Measurements from ENCODE around the gene GPANK1.

Gene GPANK1

DNA sequence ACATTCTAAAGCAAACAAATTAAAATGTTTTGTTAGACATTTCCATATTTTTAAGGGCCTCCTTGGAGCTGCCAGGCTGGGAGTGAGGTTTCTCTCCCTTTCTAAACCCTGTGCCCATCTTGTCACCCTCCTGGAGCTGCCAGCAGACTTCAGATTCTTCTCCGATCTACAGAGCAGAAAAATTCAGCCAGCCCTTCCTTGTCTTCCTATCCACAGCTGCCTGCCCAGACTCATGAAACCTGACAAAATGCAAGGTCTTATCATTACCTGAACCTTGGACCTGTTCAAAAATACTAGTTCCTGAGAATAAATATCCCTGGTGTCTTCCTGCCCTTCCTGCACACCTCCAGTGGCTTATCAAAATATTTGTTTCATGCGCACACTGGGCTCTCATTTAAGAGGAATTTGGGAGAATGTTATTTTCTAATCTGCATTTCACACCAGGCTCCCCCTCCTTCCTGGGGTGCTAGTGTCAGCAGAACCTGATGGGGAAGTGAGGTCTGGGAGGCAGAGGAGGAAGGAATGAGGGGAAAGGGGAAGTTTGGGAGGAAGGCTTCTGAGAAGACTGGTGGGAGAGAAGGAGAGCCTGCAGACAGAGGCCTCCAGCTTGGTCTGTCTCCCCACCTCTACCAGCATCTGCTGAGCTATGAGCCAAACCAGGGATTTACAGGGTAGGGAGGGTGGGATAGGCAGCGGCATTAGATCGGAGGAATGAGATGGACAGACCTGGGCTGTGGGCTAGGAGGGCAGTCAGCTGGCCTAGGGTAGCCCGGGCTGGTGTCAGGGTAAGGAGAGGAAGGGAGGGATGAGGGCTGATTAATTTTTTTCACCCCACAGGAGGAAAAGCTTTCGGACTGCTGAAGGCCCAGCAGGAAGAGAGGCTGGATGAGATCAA is 49.9 kb downstream of the GPANK1 start, which contains the start of gene AIF1:
TSS of gene AIF1 (plus strand) at position 551 of the 895 bp plus-strand sequence. CDS start at position 647, 96 bp downstream.
- no peak for DNase-seq

DNA sequence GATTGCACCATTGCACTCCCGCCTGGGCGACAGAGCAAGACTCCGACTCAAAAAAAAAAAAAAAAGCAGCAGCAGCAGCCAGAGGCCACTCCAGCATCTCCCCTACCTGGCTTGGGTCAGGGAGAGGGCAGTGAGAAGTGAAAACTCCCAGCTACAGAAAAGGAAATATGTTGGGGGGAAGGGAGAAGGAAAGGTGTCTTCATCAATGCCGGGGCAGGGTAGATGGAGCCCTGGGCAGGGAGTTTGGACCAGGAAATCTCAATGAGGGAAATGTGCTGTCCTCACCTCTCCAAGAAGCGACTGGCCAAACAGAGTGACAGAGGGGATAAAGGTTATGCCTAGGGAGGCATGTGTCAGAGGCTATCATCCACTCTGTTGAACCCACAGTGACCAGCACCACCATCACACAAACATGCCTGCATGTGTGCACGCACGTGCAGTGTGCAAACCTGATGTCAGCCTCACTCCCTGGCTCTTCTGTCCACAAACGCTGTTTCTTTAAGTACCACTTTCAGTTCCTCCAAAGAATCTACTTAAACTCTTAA is 50.6 kb downstream of the GPANK1 start:
- no peak for DNase-seq

Measured in hematopoietic multipotent progenitor cell treated with erythropoietin and hydrocortisone succinate and interleukin-3 and kit ligand, for 8 days (in vitro differentiated cells).